ENCODE results near the gene PIGO.

DNA sequence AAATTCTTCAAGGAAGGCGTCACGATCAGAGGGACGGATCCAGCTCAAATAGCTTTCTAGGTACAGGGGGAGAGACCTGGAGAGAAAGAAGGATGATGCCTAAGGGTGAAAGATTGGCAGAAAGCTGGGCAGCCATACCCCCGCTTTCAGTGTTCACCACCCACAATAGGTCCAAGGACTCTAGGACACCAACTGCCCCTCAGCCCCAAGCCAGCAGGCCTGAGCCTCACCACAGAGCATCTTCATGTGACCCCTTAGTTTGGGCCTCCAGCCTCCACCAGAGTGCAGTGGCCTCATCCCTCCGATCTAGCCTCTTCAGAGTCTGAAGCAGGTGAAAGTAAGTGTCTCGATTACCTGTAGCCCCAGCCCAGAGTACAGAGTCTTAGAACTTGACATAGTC is 22.2 kb downstream of the PIGO start:
- no peak for TF ChIP-seq TOX (CRISPR knock-in tag; IDR thresholded peaks at IDR 0.05; ENCODE audit: borderline replicate concordance)
- TF ChIP-seq ZFP3 (CRISPR knock-in tag; IDR thresholded peaks at IDR 0.05): no peak
